ENCODE measurements around the gene SLC8A1. TPM values are rescaled to one million over a fixed set of nuclear protein-coding genes. Genes with fewer than 3 reads are reported as not detected.

Gene SLC8A1
- total RNA-seq, 4 donors from 2014 or later = 22.8 to 65.5 (median 42.0) TPM

- WGBS, 2 donors (ENCODE audit: low coverage in 1 of 2) = 59 to 66% methylated on average over 2 of the region's 2 CpGs
- no peaks in the 10 kb centered on the region for H3K9me3 ChIP-seq
- H3K36me3 ChIP-seq = no peaks in the 10 kb centered on the region
- DNase-seq = no peak
- intact Hi-C loops (cut with DNase I; ENCODE audit: low total_unique reads) (no loop called here), in situ Hi-C loops (cut with MboI; ENCODE audit: low pct_ligation_motif_present in 1 of 4, low pct_unique_long_range_greater_than_20kb in 1 of 4, low sequenced_read_pairs in 3 of 4) (no loop called here)
- H3K4me1 ChIP-seq = peaks cover 0 to 14% (median 0%) of the 10 kb centered on the region in 4 donors
- H3K27me3 ChIP-seq = no peaks in the 10 kb centered on the region
- H3K27ac ChIP-seq = no peak overlapping the region
- H3K4me3 ChIP-seq = no peak overlapping the region
- TF ChIP-seq POLR2AphosphoS5 (IDR thresholded peaks at IDR 0.05) (no peak), POLR2A (IDR thresholded peaks at IDR 0.05) (no peak), EP300 (IDR thresholded peaks at IDR 0.05; ENCODE audit: low read depth) (no peak), CTCF (IDR thresholded peaks at IDR 0.05) (no peak)
Observed at GRCh38 chr2:40159333-40159732, 292.6 kb downstream of the SLC8A1 start.

GRCh38 chr2:40158781-40159180, 293.1 kb downstream of the SLC8A1 start:
- 46 to 56% methylated on average over 5 of the region's 5 CpGs for WGBS, 2 donors (ENCODE audit: low coverage in 1 of 2)
- in situ Hi-C loops (cut with MboI; ENCODE audit: low pct_ligation_motif_present in 1 of 4, low pct_unique_long_range_greater_than_20kb in 1 of 4, low sequenced_read_pairs in 3 of 4) = no loop called here

GRCh38 chr2:40155728-40156127, 296.2 kb downstream of the SLC8A1 start:
- H3K9me3 ChIP-seq = no peaks in the 10 kb centered on the region
- no peaks in the 10 kb centered on the region for H3K36me3 ChIP-seq
- WGBS, 2 donors (ENCODE audit: low coverage in 1 of 2) = 78 to 90% methylated on average over 1 to 2 of the region's 2 CpGs
- no peaks in the 10 kb centered on the region for H3K27me3 ChIP-seq
- TF ChIP-seq POLR2AphosphoS5 (IDR thresholded peaks at IDR 0.05) = no peak
- TF ChIP-seq POLR2A (IDR thresholded peaks at IDR 0.05) = no peak
- no peak for TF ChIP-seq CTCF (IDR thresholded peaks at IDR 0.05)
- TF ChIP-seq EP300 (IDR thresholded peaks at IDR 0.05; ENCODE audit: low read depth) = no peak
- DNase-seq = no peak
- intact Hi-C loops (cut with DNase I; ENCODE audit: low total_unique reads) (no loop called here), in situ Hi-C loops (cut with MboI; ENCODE audit: low pct_ligation_motif_present in 1 of 4, low pct_unique_long_range_greater_than_20kb in 1 of 4, low sequenced_read_pairs in 3 of 4) (no loop called here)
- peaks cover 0 to 14% (median 0%) of the 10 kb centered on the region in 4 donors for H3K4me1 ChIP-seq
- H3K4me3 ChIP-seq = no peak overlapping the region
- H3K27ac ChIP-seq = no peak overlapping the region

More at GRCh38 chr2:40158781-40159180, 293.1 kb downstream of the SLC8A1 start:
- peaks cover 0 to 14% (median 0%) of the 10 kb centered on the region in 4 donors for H3K4me1 ChIP-seq
- no peaks in the 10 kb centered on the region for H3K27me3 ChIP-seq
- intact Hi-C loops (cut with DNase I; ENCODE audit: low total_unique reads) = no loop called here
- no peaks in the 10 kb centered on the region for H3K9me3 ChIP-seq
- H3K36me3 ChIP-seq = no peaks in the 10 kb centered on the region
- no peak overlapping the region for H3K4me3 ChIP-seq
- H3K27ac ChIP-seq = no peak overlapping the region
- DNase-seq = no peak
- TF ChIP-seq POLR2A (IDR thresholded peaks at IDR 0.05) = no peak
- TF ChIP-seq EP300 (IDR thresholded peaks at IDR 0.05; ENCODE audit: low read depth) = no peak
- no peak for TF ChIP-seq POLR2AphosphoS5 (IDR thresholded peaks at IDR 0.05)
- TF ChIP-seq CTCF (IDR thresholded peaks at IDR 0.05) = no peak

GRCh38 chr2:40150266-40150665, 301.6 kb downstream of the SLC8A1 start:
- H3K27ac ChIP-seq = no peak overlapping the region
- H3K36me3 ChIP-seq = no peaks in the 10 kb centered on the region
- H3K27me3 ChIP-seq = no peaks in the 10 kb centered on the region
- 79 to 80% methylated on average over 2 to 4 of the region's 4 CpGs for WGBS, 2 donors (ENCODE audit: low coverage in 1 of 2)
- TF ChIP-seq POLR2AphosphoS5 (IDR thresholded peaks at IDR 0.05) = no peak
- no peak for TF ChIP-seq CTCF (IDR thresholded peaks at IDR 0.05)
- TF ChIP-seq EP300 (IDR thresholded peaks at IDR 0.05; ENCODE audit: low read depth) = no peak
- no peak for TF ChIP-seq POLR2A (IDR thresholded peaks at IDR 0.05)
- H3K4me1 ChIP-seq = no peaks in the 10 kb centered on the region
- in situ Hi-C loops (cut with MboI; ENCODE audit: low pct_ligation_motif_present in 1 of 4, low pct_unique_long_range_greater_than_20kb in 1 of 4, low sequenced_read_pairs in 3 of 4) (no loop called here), intact Hi-C loops (cut with DNase I; ENCODE audit: low total_unique reads) (no loop called here)
- no peak overlapping the region for H3K4me3 ChIP-seq
- no peaks in the 10 kb centered on the region for H3K9me3 ChIP-seq
- no peak for DNase-seq
